Natural killer cell (primary cell): ENCODE data around the gene CAPS. TPM values are rescaled to one million over a fixed set of nuclear protein-coding genes. Genes with fewer than 3 reads are reported as not detected.
A peak's percentile ranks its signal among the peaks of the same experiment; 100 is the strongest.

Experiments used
- ATAC-seq, 3 donors: fragments of 150-1000 bp in 2 of 3; fragments of 200-7000 bp in 1 of 3; cut with Tn5 transposase; 1 replicate in 1 of 3; 2 replicates in 2 of 3; pipeline ENCODE4 v1.10.0; 2021; ENCODE audit warnings: mild to moderate bottlenecking in 2 of 3, moderate library complexity in 2 of 3
- DNase-seq, 2 donors: peaks; one replicate each; pipeline versions ENCODE4 v3.0.0 to v3.0.0-alpha.2; 2013 to 2021; ENCODE audit warnings: mixed read lengths in 1 of 2
- H3K27ac ChIP-seq: one replicate; pipeline ENCODE4 v1.5.1; 2013; ENCODE audit warnings: mild to moderate bottlenecking, low read length
- H3K27me3 ChIP-seq: one replicate; pipeline ENCODE4 v1.6.1; 2013; ENCODE audit warnings: low read length; ENCODE audit not compliant: control insufficient read depth, insufficient read depth
- H3K36me3 ChIP-seq: one replicate; pipeline ENCODE4 v1.6.1; 2013; ENCODE audit warnings: low read length; ENCODE audit not compliant: control insufficient read depth, insufficient read depth
- H3K4me1 ChIP-seq: one replicate; pipeline ENCODE4 v1.6.1; 2013; ENCODE audit warnings: low read length; ENCODE audit not compliant: control insufficient read depth, insufficient read depth
- H3K4me3 ChIP-seq: one replicate; pipeline ENCODE4 v1.5.1; 2013; ENCODE audit warnings: low read length
- H3K9me3 ChIP-seq: one replicate; pipeline ENCODE4 v1.6.1; 2013; ENCODE audit warnings: low read length; ENCODE audit not compliant: control insufficient read depth, insufficient read depth
- H3K27ac Mint-ChIP-seq, 2 donors: one replicate each; pipeline ENCODE4 v1.8.0; 2022; ENCODE audit warnings: mild to moderate bottlenecking in 2 of 2, mixed read lengths in 2 of 2, moderate library complexity in 1 of 2
- H3K27me3 Mint-ChIP-seq, 2 donors: one replicate each; pipeline ENCODE4 v1.8.0; 2022; ENCODE audit warnings: low read depth in 2 of 2, mixed read lengths in 2 of 2
- H3K36me3 Mint-ChIP-seq: one replicate; pipeline ENCODE4 v1.8.0; 2022; ENCODE audit warnings: mixed read lengths
- H3K4me1 Mint-ChIP-seq, 2 donors: one replicate each; pipeline ENCODE4 v1.8.0; 2022; ENCODE audit warnings: mixed read lengths in 2 of 2
- H3K4me3 Mint-ChIP-seq: one replicate; pipeline ENCODE4 v1.8.0; 2022; ENCODE audit warnings: mild to moderate bottlenecking, moderate library complexity, mixed read lengths
- H3K9me3 Mint-ChIP-seq, 2 donors: one replicate each; pipeline ENCODE4 v1.8.0; 2022; ENCODE audit warnings: mixed read lengths in 2 of 2
- CTCF ChIP-seq: fragments of 200-600 bp; IDR thresholded peaks from one replicate; pipeline ENCODE4 v1.8.0; 2022; ENCODE audit warnings: antibody characterized with exemption
- WGBS: methylation state at CpG from one replicate; pipeline ENCODE4 v1.1.7; 2013; ENCODE audit warnings: missing lambda C conversion rate; ENCODE audit not compliant: insufficient coverage; 5-methylcytosine and 5-hydroxymethylcytosine counted together
- intact Hi-C: fragments of 100-400 bp; cut with micrococcal nuclease; formaldehyde crosslinking; loops from one replicate; pipeline ENCODE4 v1.14.2; 2022
- total RNA-seq, 4 donors: library from RNA; stranded (reverse); fragments of 120-200 nt in 1 of 4; gene quantifications; one replicate each; pipeline versions ENCODE4 v1.2.3 to v1.2.4, GENCODE V29; 2013 to 2022

CAPS gene
- total RNA-seq, 3 donors from 2014 or later (not counting 1 experiment from before 2014, with no cell fraction given): 34.0 to 41.6 (median 38.3) TPM

- H3K9me3 ChIP-seq: no peaks in the 10 kb centered on the region
- Mint-ChIP-seq H3K27ac (peak overlapping the region; percentile 62 to 84), H3K4me1 (peaks cover 75 to 91% of the 10 kb centered on the region in 2 donors), H3K36me3 (no peaks in the 10 kb centered on the region), H3K27me3 (no peaks in the 10 kb centered on the region), H3K9me3 (no peaks in the 10 kb centered on the region), H3K4me3 (no peak overlapping the region)
- H3K4me3 ChIP-seq: no peak overlapping the region
- intact Hi-C loops: no loop called here
- TF ChIP-seq CTCF: no peak
- ATAC-seq: no peak
- H3K27ac ChIP-seq: no peak overlapping the region
- no peak for DNase-seq
- 57% methylated on average over 19 of the region's 19 CpGs for WGBS
- H3K27me3 ChIP-seq: no peaks in the 10 kb centered on the region
- H3K4me1 ChIP-seq: peaks cover 67% of the 10 kb centered on the region
- peaks cover 3% of the 10 kb centered on the region for H3K36me3 ChIP-seq
These were observed 37.3 kb downstream of the CAPS start for GRCh38 chr19:5951338-5951861.

- intact Hi-C loops: loop anchor here (1.0 kb wide), 1 partner anchor 10 kb away; no protein-coding TSS in a partner anchor
- Histone ChIP-seq H3K4me1 (peaks cover 66% of the 10 kb centered on the region), H3K4me3 (no peak overlapping the region), H3K27me3 (no peaks in the 10 kb centered on the region), H3K9me3 (no peaks in the 10 kb centered on the region), H3K36me3 (peaks cover 3% of the 10 kb centered on the region), H3K27ac (peak overlapping the region; percentile 68)
- H3K27ac Mint-ChIP-seq: peak overlapping the region; percentile 84 to 90
- H3K4me3 Mint-ChIP-seq: peak overlapping the region; percentile 83
- ATAC-seq (peak in 2 of 3 donors; percentile 55 to 67), DNase-seq (no peak)
- no peaks in the 10 kb centered on the region for H3K36me3 Mint-ChIP-seq
- H3K27me3 Mint-ChIP-seq: no peaks in the 10 kb centered on the region
- peaks cover 77 to 90% of the 10 kb centered on the region in 2 donors for H3K4me1 Mint-ChIP-seq
- no peak for TF ChIP-seq CTCF
- WGBS: 80% methylated on average over 18 of the region's 18 CpGs
- H3K9me3 Mint-ChIP-seq: no peaks in the 10 kb centered on the region
These were observed 38.4 kb downstream of the CAPS start for GRCh38 chr19:5952193-5953029.

GRCh38 chr19:5953030-5953589 lies 39.1 kb downstream of the CAPS start:
- intact Hi-C loops: loop anchor here (1.0 kb wide), 1 partner anchor 9 kb away; no protein-coding TSS in a partner anchor
- Histone ChIP-seq H3K27me3 (no peaks in the 10 kb centered on the region), H3K9me3 (no peaks in the 10 kb centered on the region), H3K4me3 (no peak overlapping the region), H3K27ac (peak overlapping the region; percentile 68), H3K4me1 (peaks cover 61% of the 10 kb centered on the region), H3K36me3 (peaks cover 3% of the 10 kb centered on the region)
- 30% methylated on average over 5 of the region's 5 CpGs for WGBS
- TF ChIP-seq CTCF: no peak
- peak; percentile 51 to 64 (median 58) for ATAC-seq
- peak overlapping the region; percentile 83 for H3K4me3 Mint-ChIP-seq
- H3K27me3 Mint-ChIP-seq: no peaks in the 10 kb centered on the region
- H3K4me1 Mint-ChIP-seq: peaks cover 83 to 86% of the 10 kb centered on the region in 2 donors
- H3K36me3 Mint-ChIP-seq: no peaks in the 10 kb centered on the region
- no peak for DNase-seq
- H3K27ac Mint-ChIP-seq: peak overlapping the region; percentile 84 to 90
- H3K9me3 Mint-ChIP-seq: no peaks in the 10 kb centered on the region
